Measurements from ENCODE around the gene CDCA8.

- no peak for TF ChIP-seq CTCF (IDR thresholded peaks at IDR 0.05; ENCODE audit: low read depth, low read length)
- TF ChIP-seq EZH2phosphoT487 (IDR thresholded peaks at IDR 0.05; ENCODE audit: low read depth), result no peak
These were observed 39.3 kb upstream of the CDCA8 start for GRCh38 chr1:37652976-37653375.

Data from OCI-LY3 (cell line).